ENCODE results near the gene DOK7. TPM values are rescaled to one million over a fixed set of nuclear protein-coding genes. Genes with fewer than 3 reads are reported as not detected.

DOK7 gene
- total and polyA plus RNA-seq, 2 donors (not counting 1 experiment from before 2014, with no cell fraction given) = 0.17 TPM; not detected in 1

- H2AFZ ChIP-seq (ENCODE audit: low read length) = no peak overlapping the region
- no peaks in the 10 kb centered on the region for H4K20me1 ChIP-seq (ENCODE audit: control insufficient read depth, extremely low read depth, insufficient read depth, low read length)
- H3K27me3 ChIP-seq (ENCODE audit: control insufficient read depth, insufficient read depth, low read length) = no peaks in the 10 kb centered on the region
- H3K9ac ChIP-seq (ENCODE audit: insufficient read depth, low read length) = no peak overlapping the region
- no peak for DNase-seq (ENCODE audit: low read depth in 2 of 2)
- no peak overlapping the region for H3K4me2 ChIP-seq (ENCODE audit: extremely low read depth, insufficient read depth, low read length)
- H3K9me3 ChIP-seq (ENCODE audit: control insufficient read depth, insufficient read depth, low read depth, low read length) = no peaks in the 10 kb centered on the region
- no peaks in the 10 kb centered on the region for H3K79me2 ChIP-seq (ENCODE audit: control insufficient read depth, insufficient read depth, low read length)
- TF ChIP-seq EZH2 (IDR thresholded peaks at IDR 0.05; ENCODE audit: low read length, missing control alignments) = no peak
- TF ChIP-seq, protein P1, sequence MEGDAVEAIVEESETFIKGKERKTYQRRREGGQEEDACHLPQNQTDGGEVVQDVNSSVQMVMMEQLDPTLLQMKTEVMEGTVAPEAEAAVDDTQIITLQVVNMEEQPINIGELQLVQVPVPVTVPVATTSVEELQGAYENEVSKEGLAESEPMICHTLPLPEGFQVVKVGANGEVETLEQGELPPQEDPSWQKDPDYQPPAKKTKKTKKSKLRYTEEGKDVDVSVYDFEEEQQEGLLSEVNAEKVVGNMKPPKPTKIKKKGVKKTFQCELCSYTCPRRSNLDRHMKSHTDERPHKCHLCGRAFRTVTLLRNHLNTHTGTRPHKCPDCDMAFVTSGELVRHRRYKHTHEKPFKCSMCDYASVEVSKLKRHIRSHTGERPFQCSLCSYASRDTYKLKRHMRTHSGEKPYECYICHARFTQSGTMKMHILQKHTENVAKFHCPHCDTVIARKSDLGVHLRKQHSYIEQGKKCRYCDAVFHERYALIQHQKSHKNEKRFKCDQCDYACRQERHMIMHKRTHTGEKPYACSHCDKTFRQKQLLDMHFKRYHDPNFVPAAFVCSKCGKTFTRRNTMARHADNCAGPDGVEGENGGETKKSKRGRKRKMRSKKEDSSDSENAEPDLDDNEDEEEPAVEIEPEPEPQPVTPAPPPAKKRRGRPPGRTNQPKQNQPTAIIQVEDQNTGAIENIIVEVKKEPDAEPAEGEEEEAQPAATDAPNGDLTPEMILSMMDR (conservative IDR thresholded peaks at IDR 0.05 in 1 of 2, IDR thresholded peaks at IDR 0.05 in 1 of 2; ENCODE audit: low read depth in 1 of 2, low read length in 2 of 2) = no peak
- H3K36me3 ChIP-seq (ENCODE audit: control insufficient read depth, insufficient read depth, low read length) = no peaks in the 10 kb centered on the region
- no peak overlapping the region for H3K27ac ChIP-seq (ENCODE audit: insufficient read depth, low read length)
- no peaks in the 10 kb centered on the region for H3K4me1 ChIP-seq (ENCODE audit: control insufficient read depth, extremely low read depth, insufficient read depth, low read length)
- no peak overlapping the region for H3K4me3 ChIP-seq (replicated peaks in 1 of 4; ENCODE audit: control extremely low read depth in 1 of 4, insufficient read depth in 1 of 4, low read depth in 3 of 4, low read length in 4 of 4)
These were observed 48.5 kb upstream of the DOK7 start for GRCh38 chr4:3414421-3415279.

DNA sequence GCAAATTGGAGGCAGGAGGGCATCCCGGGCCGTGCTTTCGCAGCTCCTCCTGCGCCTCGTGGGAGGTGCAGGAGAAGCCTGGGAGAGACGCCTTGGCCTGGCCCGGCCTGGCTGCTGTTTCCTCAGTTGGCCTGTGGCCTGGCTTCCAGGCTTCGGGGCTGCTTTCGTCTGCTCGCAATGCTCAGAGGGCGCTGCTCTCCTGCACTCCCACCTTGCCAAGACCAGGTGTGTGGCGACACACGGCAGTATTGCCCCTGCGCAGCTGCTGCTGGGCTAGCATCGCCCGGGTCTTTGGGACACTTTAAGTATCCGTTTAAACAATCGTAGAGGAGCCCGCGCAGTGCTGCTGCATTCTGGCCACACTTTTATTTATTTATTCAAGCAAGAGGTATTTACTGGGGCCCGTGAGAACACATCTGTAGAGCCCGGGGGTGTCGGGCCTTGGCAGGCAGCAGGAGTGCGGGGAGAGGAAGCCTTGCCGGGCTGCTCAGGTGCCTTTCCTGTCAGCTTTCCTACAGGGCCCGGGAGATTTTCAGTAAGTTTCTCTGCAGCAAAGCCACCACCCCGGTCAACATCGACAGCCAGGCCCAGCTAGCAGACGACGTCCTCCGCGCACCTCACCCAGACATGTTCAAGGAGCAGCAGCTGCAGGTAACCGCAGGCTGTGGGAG, 47.5 kb upstream of the DOK7 start:
- TF ChIP-seq EZH2 (IDR thresholded peaks at IDR 0.05; ENCODE audit: low read length, missing control alignments) = no peak
- TF ChIP-seq, protein P1 (conservative IDR thresholded peaks at IDR 0.05 in 1 of 2, IDR thresholded peaks at IDR 0.05 in 1 of 2; ENCODE audit: low read depth in 1 of 2, low read length in 2 of 2) = no peak
- Histone ChIP-seq H3K9ac (ENCODE audit: insufficient read depth, low read length) (no peak overlapping the region), H3K4me1 (ENCODE audit: control insufficient read depth, extremely low read depth, insufficient read depth, low read length) (no peaks in the 10 kb centered on the region), H3K27me3 (ENCODE audit: control insufficient read depth, insufficient read depth, low read length) (no peaks in the 10 kb centered on the region), H2AFZ (ENCODE audit: low read length) (no peak overlapping the region), H3K27ac (ENCODE audit: insufficient read depth, low read length) (no peak overlapping the region), H3K36me3 (ENCODE audit: control insufficient read depth, insufficient read depth, low read length) (no peaks in the 10 kb centered on the region), H3K4me3 (replicated peaks in 1 of 4; ENCODE audit: control extremely low read depth in 1 of 4, insufficient read depth in 1 of 4, low read depth in 3 of 4, low read length in 4 of 4) (no peak overlapping the region), H3K4me2 (ENCODE audit: extremely low read depth, insufficient read depth, low read length) (no peak overlapping the region), H3K9me3 (ENCODE audit: control insufficient read depth, insufficient read depth, low read depth, low read length) (no peaks in the 10 kb centered on the region), H3K79me2 (ENCODE audit: control insufficient read depth, insufficient read depth, low read length) (no peaks in the 10 kb centered on the region), H4K20me1 (ENCODE audit: control insufficient read depth, extremely low read depth, insufficient read depth, low read length) (no peaks in the 10 kb centered on the region)
- no peak for DNase-seq (ENCODE audit: low read depth in 2 of 2)

DNA sequence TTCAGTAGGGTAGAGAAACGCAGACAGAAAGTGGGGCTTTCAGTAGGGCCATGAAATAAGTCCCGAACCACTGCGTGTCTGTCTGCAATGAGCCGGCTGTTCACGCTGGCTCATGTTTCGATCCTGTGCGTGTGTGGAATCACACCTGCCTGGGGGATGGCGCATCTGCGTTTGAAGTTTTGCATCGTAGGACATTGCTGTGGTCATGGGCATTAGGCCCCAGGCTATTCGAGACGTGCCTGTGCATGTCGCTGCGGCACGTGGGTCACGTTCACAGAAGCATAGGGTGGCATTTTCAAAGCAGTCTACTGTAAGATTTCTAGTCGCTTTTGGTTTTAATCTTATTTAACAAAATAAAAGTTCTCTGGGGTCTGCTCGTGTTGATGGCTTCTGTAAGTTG, 46.8 kb upstream of the DOK7 start:
- H3K79me2 ChIP-seq (ENCODE audit: control insufficient read depth, insufficient read depth, low read length) = no peaks in the 10 kb centered on the region
- no peaks in the 10 kb centered on the region for H4K20me1 ChIP-seq (ENCODE audit: control insufficient read depth, extremely low read depth, insufficient read depth, low read length)
- H3K36me3 ChIP-seq (ENCODE audit: control insufficient read depth, insufficient read depth, low read length) = no peaks in the 10 kb centered on the region
- H3K4me3 ChIP-seq (replicated peaks in 1 of 4; ENCODE audit: control extremely low read depth in 1 of 4, insufficient read depth in 1 of 4, low read depth in 3 of 4, low read length in 4 of 4) = no peak overlapping the region
- DNase-seq (ENCODE audit: low read depth in 2 of 2) = no peak
- no peaks in the 10 kb centered on the region for H3K27me3 ChIP-seq (ENCODE audit: control insufficient read depth, insufficient read depth, low read length)
- H3K9ac ChIP-seq (ENCODE audit: insufficient read depth, low read length) = no peak overlapping the region
- no peak overlapping the region for H3K27ac ChIP-seq (ENCODE audit: insufficient read depth, low read length)
- no peak overlapping the region for H3K4me2 ChIP-seq (ENCODE audit: extremely low read depth, insufficient read depth, low read length)
- no peaks in the 10 kb centered on the region for H3K9me3 ChIP-seq (ENCODE audit: control insufficient read depth, insufficient read depth, low read depth, low read length)
- no peak overlapping the region for H2AFZ ChIP-seq (ENCODE audit: low read length)
- no peak for TF ChIP-seq EZH2 (IDR thresholded peaks at IDR 0.05; ENCODE audit: low read length, missing control alignments)
- TF ChIP-seq, protein P1 (conservative IDR thresholded peaks at IDR 0.05 in 1 of 2, IDR thresholded peaks at IDR 0.05 in 1 of 2; ENCODE audit: low read depth in 1 of 2, low read length in 2 of 2) = no peak
- H3K4me1 ChIP-seq (ENCODE audit: control insufficient read depth, extremely low read depth, insufficient read depth, low read length) = no peaks in the 10 kb centered on the region

Data from fibroblast of lung (primary cell).